Activated B cell treated with CpG ODN at 0.5 μM for 24 hours (primary cell): ENCODE measurements around the gene MMP20. TPM values are rescaled to one million over a fixed set of nuclear protein-coding genes. Genes with fewer than 3 reads are reported as not detected.

Source experiments
- ATAC-seq: fragments of 200-7000 bp; cut with Tn5 transposase; one replicate; pipeline ENCODE4 v1.10.0; 2021; ENCODE audit warnings: low read depth, mild to moderate bottlenecking, moderate library complexity
- CTCF ChIA-PET: fragments of 350-600 bp; sonication (Branson Sonifier 250); formaldehyde crosslinking; loops from one replicate; lab custom pipeline; 2021; ENCODE audit warnings: antibody characterized with exemption; lab: Charles Lee
- POLR2A ChIA-PET: fragments of 350-600 bp; sonication (Branson Sonifier 250); formaldehyde crosslinking; loops from one replicate; lab custom pipeline; 2021; ENCODE audit warnings: antibody characterized with exemption; lab: Charles Lee
- DNase-seq: peaks from one replicate; pipeline ENCODE4 v3.0.0; 2022
- H3K27ac Mint-ChIP-seq: one replicate; pipeline ENCODE4 v1.8.0; 2020; ENCODE audit warnings: mixed read lengths
- H3K27me3 Mint-ChIP-seq: one replicate; pipeline ENCODE4 v1.8.0; 2021; ENCODE audit warnings: mixed read lengths
- H3K36me3 Mint-ChIP-seq: one replicate; pipeline ENCODE4 v1.8.0; 2021; ENCODE audit warnings: low read depth, mixed read lengths
- H3K4me1 Mint-ChIP-seq: one replicate; pipeline ENCODE4 v1.8.0; 2021; ENCODE audit warnings: mixed read lengths
- H3K4me3 Mint-ChIP-seq: one replicate; pipeline ENCODE4 v1.8.0; 2020; ENCODE audit warnings: mild to moderate bottlenecking, mixed read lengths
- H3K9me3 Mint-ChIP-seq: one replicate; pipeline ENCODE4 v1.8.0; 2020; ENCODE audit warnings: mixed read lengths
- CTCF ChIP-seq: fragments of 200-600 bp; IDR thresholded peaks from one replicate; pipeline ENCODE4 v1.8.0; 2022; ENCODE audit warnings: antibody characterized with exemption, mild to moderate bottlenecking
- intact Hi-C: fragments of 100-400 bp; cut with micrococcal nuclease; formaldehyde crosslinking; loops from one replicate; pipeline ENCODE4 v1.15.1; 2024
- total RNA-seq: library from RNA; stranded (reverse); gene quantifications from 2 replicates; pipeline ENCODE4 v1.2.3, GENCODE V29; 2022

MMP20 gene
- total RNA-seq, 1 donor from 2014 or later: not detected

DNA sequence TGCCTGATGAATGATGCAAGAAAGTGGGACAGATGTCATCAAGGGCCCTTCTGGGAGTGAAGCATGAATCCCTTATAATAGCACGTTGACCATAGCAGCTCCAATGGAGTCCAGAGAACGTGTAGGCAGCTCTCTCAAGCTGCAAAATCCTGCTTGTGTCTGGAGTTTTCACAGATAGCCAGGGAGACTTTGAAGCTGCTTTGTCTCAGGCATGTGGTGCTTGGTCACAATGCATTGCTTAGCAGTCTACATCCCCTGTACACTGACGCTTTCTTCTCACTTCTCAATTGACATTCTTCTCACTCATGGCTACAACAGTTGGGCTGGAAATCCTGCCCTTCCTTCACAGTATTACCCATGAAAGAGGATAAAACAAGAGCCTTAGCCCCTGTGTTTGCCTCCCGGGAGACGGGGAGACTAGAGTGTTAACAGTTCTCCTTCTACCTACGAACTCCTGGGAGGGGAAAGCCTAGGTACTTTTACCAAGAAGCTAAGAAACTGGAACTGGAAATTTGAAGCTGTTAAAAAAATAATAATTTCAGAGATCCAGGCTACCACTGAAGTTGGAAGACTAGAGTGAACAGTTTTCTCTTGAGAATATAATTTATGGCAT lies 73.9 kb downstream of the MMP20 start:
- Mint-ChIP-seq H3K27me3 (no peaks in the 10 kb centered on the region), H3K36me3 (no peaks in the 10 kb centered on the region), H3K9me3 (no peaks in the 10 kb centered on the region), H3K27ac (no peak overlapping the region), H3K4me1 (peaks cover 46% of the 10 kb centered on the region), H3K4me3 (no peak overlapping the region)
- ATAC-seq (no peak), DNase-seq (no peak)
- ChIA-PET CTCF (interaction anchor here (1.0 kb wide), 1 partner anchor 61 kb away, joined by 3 read pairs; no protein-coding TSS in a partner anchor), POLR2A (interaction anchor here (2.0 kb wide), 1 partner anchor 9 kb away, joined by 5 read pairs; no protein-coding TSS in a partner anchor)
- intact Hi-C loops: loop anchor here (1.0 kb wide), 1 partner anchor 9 kb away; no protein-coding TSS in a partner anchor
- no peak for TF ChIP-seq CTCF

DNA sequence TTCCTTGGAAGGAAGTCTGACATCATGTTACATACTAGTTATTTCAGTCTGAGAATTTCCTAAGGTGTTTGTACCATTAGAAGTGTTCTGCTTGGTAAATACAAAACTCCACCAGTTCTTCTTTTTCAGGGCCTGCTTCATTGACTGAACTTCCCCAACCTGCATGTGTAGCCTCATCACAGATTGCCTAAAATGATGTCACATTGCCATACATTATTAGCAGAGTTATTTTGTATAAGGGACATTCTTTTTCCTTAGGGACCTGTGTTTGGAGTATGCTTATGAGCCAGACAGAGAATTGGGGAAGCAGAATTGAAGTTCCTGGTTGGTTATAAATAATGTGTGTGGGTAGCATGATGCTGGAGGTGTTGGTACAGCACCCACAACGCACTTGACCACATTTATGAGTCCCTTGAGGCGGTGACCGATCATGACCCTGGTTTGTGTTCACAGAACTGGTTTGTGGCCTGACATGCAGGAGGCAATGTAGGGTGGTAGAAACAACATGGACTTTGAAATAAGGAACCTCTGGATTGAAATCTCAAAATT lies 78.1 kb downstream of the MMP20 start:
- ChIA-PET POLR2A (interaction anchor here (0.5 to 2.4 kb wide), 9 partner anchors 9 to 229 kb away, joined by 3 to 13 read pairs (median 5); partner anchors contain the start of gene TMEM123), CTCF (interaction anchor here (1.0 to 1.6 kb wide), 2 partner anchors 51 to 66 kb away, joined by 5 to 10 read pairs; no protein-coding TSS in a partner anchor)
- H3K27ac Mint-ChIP-seq: peak overlapping the region; percentile 91
- DNase-seq: peak; percentile 52
- ATAC-seq: peak; percentile 79
- peak overlapping the region; percentile 52 for H3K4me3 Mint-ChIP-seq
- H3K4me1 Mint-ChIP-seq: peaks cover 72% of the 10 kb centered on the region
- H3K36me3 Mint-ChIP-seq: no peaks in the 10 kb centered on the region
- H3K27me3 Mint-ChIP-seq: no peaks in the 10 kb centered on the region
- no peaks in the 10 kb centered on the region for H3K9me3 Mint-ChIP-seq
- intact Hi-C loops: loop anchor here (1.0 to 5.0 kb wide), 14 partner anchors 13 to 1862 kb away; partner anchors contain the start of genes ANGPTL5, BIRC2, BIRC3 and CEP126
- no peak for TF ChIP-seq CTCF

GRCh38 chr11:102546427-102546826 lies 78.7 kb downstream of the MMP20 start:
- H3K27ac Mint-ChIP-seq: peak overlapping the region; percentile 91
- ChIA-PET POLR2A (interaction anchor here (0.5 to 2.4 kb wide), 16 partner anchors 9 to 228 kb away, joined by 3 to 13 read pairs (median 4); partner anchors contain the start of genes BIRC2 and TMEM123), CTCF (interaction anchor here (1.0 to 1.6 kb wide), 2 partner anchors 50 to 67 kb away, joined by 5 to 10 read pairs; no protein-coding TSS in a partner anchor)
- H3K4me1 Mint-ChIP-seq: peaks cover 68% of the 10 kb centered on the region
- no peak for DNase-seq
- intact Hi-C loops: loop anchor here (1.0 to 5.0 kb wide), 6 partner anchors 18 to 1862 kb away; partner anchors contain the start of genes ANGPTL5, BIRC2 and CEP126
- peak; percentile 51 for ATAC-seq
- peak overlapping the region; percentile 55 for H3K4me3 Mint-ChIP-seq
- no peaks in the 10 kb centered on the region for H3K27me3 Mint-ChIP-seq
- no peaks in the 10 kb centered on the region for H3K9me3 Mint-ChIP-seq
- no peaks in the 10 kb centered on the region for H3K36me3 Mint-ChIP-seq
- no peak for TF ChIP-seq CTCF

GRCh38 chr11:102545701-102546100 lies 79.4 kb downstream of the MMP20 start:
- no peak for DNase-seq
- Mint-ChIP-seq H3K4me1 (peaks cover 61% of the 10 kb centered on the region), H3K27me3 (no peaks in the 10 kb centered on the region), H3K27ac (peak overlapping the region; percentile 91), H3K36me3 (no peaks in the 10 kb centered on the region), H3K9me3 (no peaks in the 10 kb centered on the region), H3K4me3 (peak overlapping the region; percentile 55)
- POLR2A ChIA-PET: interaction anchor here (0.7 to 2.4 kb wide), 8 partner anchors 11 to 227 kb away, joined by 3 to 13 read pairs (median 6); partner anchors contain the start of gene TMEM123
- no peak for ATAC-seq
- TF ChIP-seq CTCF: no peak
- CTCF ChIA-PET: interaction anchor here (0.5 to 1.6 kb wide), 2 partner anchors 68 to 117 kb away, joined by 3 to 10 read pairs; no protein-coding TSS in a partner anchor
- intact Hi-C loops: loop anchor here (1.0 to 5.0 kb wide), 6 partner anchors 17 to 1861 kb away; partner anchors contain the start of genes ANGPTL5, BIRC2 and CEP126
